H1 (cell line): ENCODE measurements around the gene ZBTB42. TPM values are rescaled to one million over a fixed set of nuclear protein-coding genes. Genes with fewer than 3 reads are reported as not detected.

Experiments used
- CEBPB ChIP-seq: IDR thresholded peaks from 2 replicates; pipeline ENCODE4 v1.6.1; 2012; ENCODE audit warnings: low read depth, low read length
- polyA plus RNA-seq, 7 experiments: library from polyadenylated mRNA; depleted of rRNA in 3 of 7; stranded (reverse) in 5 of 7; unstranded in 2 of 7; fragments of >200 nt in 5 of 7; fragments of 200-250 nt in 2 of 7; gene quantifications; 1 replicate in 5 of 7; 2 replicates in 1 of 7; 4 replicates in 1 of 7; pipeline versions ENCODE4 v1.2.1 to v1.2.3, GENCODE V29; 2011 to 2013; ENCODE audit warnings: missing spikeins in 2 of 7, mixed read lengths in 2 of 7
- total RNA-seq: library from RNA; stranded (reverse); fragmentation: NEBNext Ultra II Directional; extraction: Animal tissue kit (Norgen Biotek cat#: 25700); gene quantifications from 2 replicates; pipeline ENCODE4 v1.2.1, GENCODE V29; 2021

The ZBTB42 gene
- total and polyA plus RNA-seq, 2 of the 8 experiments (the other 6 are each of a cell fraction or from before 2014, with no cell fraction given) = 2.8 to 3.1 TPM

DNA sequence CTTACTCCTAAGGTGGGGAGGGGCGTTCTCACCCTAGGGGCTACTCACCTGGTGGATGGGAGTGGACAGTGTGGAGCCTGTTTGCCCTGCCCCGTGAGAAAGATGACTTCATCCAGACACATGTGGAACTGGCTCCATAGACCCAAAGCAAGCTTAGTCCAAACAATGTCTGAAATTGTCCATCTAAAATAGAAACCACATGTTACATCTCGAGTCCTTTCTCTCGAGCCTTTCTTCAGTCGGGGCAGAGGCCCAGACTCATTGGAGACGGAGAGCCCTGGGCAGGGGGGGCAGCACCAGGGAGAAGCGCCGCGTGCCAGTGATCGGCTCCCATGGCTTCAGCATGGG lies 43.7 kb upstream of the ZBTB42 start (continued):
- no peak for TF ChIP-seq CEBPB
